Uterus (tissue), 2 donors: ENCODE measurements around the gene STXBP1.

Experiments used
- CTCF ChIP-seq, 4 experiments: fragments of 200-600 bp in 2 of 4; fragments of 450-650 bp in 2 of 4; sonication (generic) in 2 of 4; IDR thresholded peaks; one replicate each; pipeline ENCODE4 v1.5.1; 2016 to 2019; ENCODE audit warnings: antibody characterized with exemption in 4 of 4, mild to moderate bottlenecking in 2 of 4, moderate library complexity in 1 of 4
- POLR2A ChIP-seq, 2 donors: fragments of 450-650 bp; IDR thresholded peaks; one replicate each; pipeline ENCODE4 v1.6.1; 2016; ENCODE audit warnings: antibody characterized with exemption in 2 of 2, mild to moderate bottlenecking in 1 of 2, moderate library complexity in 1 of 2

GRCh38 chr9:127707766-127708165 is 95.7 kb downstream of the STXBP1 start:
- no peak for TF ChIP-seq CTCF (IDR thresholded peaks at IDR 0.05)
- no peak for TF ChIP-seq POLR2A (IDR thresholded peaks at IDR 0.05)
